Right cardiac atrium (tissue), 5 donors: Measurements from ENCODE around the gene KIFC1. TPM values are rescaled to one million over a fixed set of nuclear protein-coding genes. Genes with fewer than 3 reads are reported as not detected.
"Not testable (repeated sequence)": the region's sequence is repeated elsewhere in the genome, so short reads cannot be mapped to it uniquely, and the experiment has no call there.

ENCODE experiments used
- ATAC-seq, 2 donors: fragments of 200-7000 bp; cut with Tn5 transposase; one replicate each; pipeline versions ENCODE4 v1.8.0 to v1.9.1; 2020; ENCODE audit warnings: moderate library complexity in 2 of 2, mild to moderate bottlenecking in 1 of 2
- DNase-seq, 3 donors: peaks; one replicate each; pipeline ENCODE4 v3.0.0-alpha.2; 2020
- H3K27ac ChIP-seq: one replicate; pipeline ENCODE4 v1.5.1; 2013; ENCODE audit warnings: mild to moderate bottlenecking, low read length, control low read depth, moderate library complexity
- H3K27me3 ChIP-seq: one replicate; pipeline ENCODE4 v1.6.1; 2013; ENCODE audit not compliant: control insufficient read depth, insufficient read depth
- H3K4me1 ChIP-seq: one replicate; pipeline ENCODE4 v1.6.1; 2013; ENCODE audit warnings: low read length; ENCODE audit not compliant: control insufficient read depth, insufficient read depth
- H3K4me3 ChIP-seq: one replicate; pipeline ENCODE4 v1.5.1; 2013; ENCODE audit warnings: low read length, control low read depth
- H3K9me3 ChIP-seq: one replicate; pipeline ENCODE4 v1.6.1; 2013; ENCODE audit warnings: low read length; ENCODE audit not compliant: control insufficient read depth
- WGBS: extraction: QIAGEN DNeasy Blood & Tissue Kit; methylation state at CpG from one replicate; pipeline ENCODE4 v1.1.7; 2013; 5-methylcytosine and 5-hydroxymethylcytosine counted together
- intact Hi-C, 4 donors: fragments of 100-400 bp; cut with DNase I; formaldehyde crosslinking; loops; one replicate each; pipeline versions ENCODE4 v1.11.0 to v1.14.0; 2022 to 2023
- polyA plus RNA-seq: library from polyadenylated mRNA; stranded (reverse); fragments of 200-250 nt; gene quantifications from one replicate; pipeline ENCODE4 v1.2.3, GENCODE V29; 2013
- total RNA-seq, 4 donors: library from RNA; stranded (reverse); fragmentation: NEBNext Ultra II Directional; extraction: Animal tissue kit (Norgen Biotek cat#: 25700); gene quantifications; one replicate each; pipeline ENCODE4 v1.2.1, GENCODE V29; 2021
- donor health status: healthy with polysubstance abuse.
- donor health status: DM: no; HTN: yes; CAD: no.
- donor health status: DM: no; HTN: no; CAD: no.
- donor health status: DM: no; HTN: yes; CAD: no; lungs with severe emphysema.
- donor health status: DM: yes; HTN: yes; CAD: no.

The KIFC1 gene
- total and polyA plus RNA-seq, 5 donors = 0.16 to 1.2 (median 0.88) TPM; not detected in 1

DNA sequence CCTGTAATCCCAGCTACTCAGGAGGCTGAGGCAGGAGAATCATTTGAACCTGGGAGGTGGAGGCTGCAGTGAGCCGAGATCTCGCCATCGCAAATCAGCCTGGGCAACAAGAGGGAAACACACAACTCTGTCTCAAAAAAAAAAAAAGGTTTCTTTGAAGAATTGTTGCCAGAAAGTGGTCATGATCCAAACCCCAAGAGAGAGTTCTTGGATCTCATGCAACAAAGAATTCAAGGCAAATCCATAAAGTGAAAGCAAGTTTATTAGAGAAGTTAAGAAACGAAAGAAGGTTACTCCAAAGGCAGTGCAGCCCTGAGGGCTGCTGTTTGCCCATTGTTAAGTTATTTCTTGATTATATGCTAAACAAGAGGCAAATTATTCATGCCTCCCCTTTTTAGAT, 14.5 kb upstream of the KIFC1 start:
- Histone ChIP-seq H3K4me1 (no peaks in the 10 kb centered on the region), H3K27ac (no peak overlapping the region), H3K27me3 (no peaks in the 10 kb centered on the region), H3K4me3 (no peak overlapping the region), H3K9me3 (no peaks in the 10 kb centered on the region)
- intact Hi-C loops = no loop called here
- no peak for DNase-seq
- ATAC-seq = no peak
- 59% methylated on average over 4 of the region's 4 CpGs for WGBS

DNA sequence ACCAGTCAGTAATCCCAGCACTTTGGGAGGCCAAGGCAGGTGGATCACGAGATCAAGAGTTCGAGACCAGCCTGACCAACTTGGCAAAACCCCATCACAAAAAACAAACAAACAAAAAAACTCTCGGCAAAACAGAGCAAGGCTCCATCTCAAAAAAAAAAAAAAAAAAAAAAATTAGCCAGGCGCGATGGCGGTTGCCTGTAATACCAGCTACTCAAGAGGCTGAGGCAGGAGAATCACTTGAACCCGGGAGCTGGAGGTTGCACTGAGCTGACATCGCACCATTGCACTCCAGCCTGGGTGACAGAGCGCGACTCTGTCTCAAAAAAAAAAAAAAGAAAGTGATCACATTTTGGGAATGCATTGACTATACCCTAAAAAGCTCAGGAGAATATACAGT, 12.4 kb upstream of the KIFC1 start:
- DNase-seq, ATAC-seq, H3K27me3 ChIP-seq, H3K4me1 ChIP-seq, H3K9me3 ChIP-seq, H3K4me3 ChIP-seq, intact Hi-C loops, H3K27ac ChIP-seq: not testable (repeated sequence)
- 93% methylated on average over 10 of the region's 10 CpGs for WGBS

DNA sequence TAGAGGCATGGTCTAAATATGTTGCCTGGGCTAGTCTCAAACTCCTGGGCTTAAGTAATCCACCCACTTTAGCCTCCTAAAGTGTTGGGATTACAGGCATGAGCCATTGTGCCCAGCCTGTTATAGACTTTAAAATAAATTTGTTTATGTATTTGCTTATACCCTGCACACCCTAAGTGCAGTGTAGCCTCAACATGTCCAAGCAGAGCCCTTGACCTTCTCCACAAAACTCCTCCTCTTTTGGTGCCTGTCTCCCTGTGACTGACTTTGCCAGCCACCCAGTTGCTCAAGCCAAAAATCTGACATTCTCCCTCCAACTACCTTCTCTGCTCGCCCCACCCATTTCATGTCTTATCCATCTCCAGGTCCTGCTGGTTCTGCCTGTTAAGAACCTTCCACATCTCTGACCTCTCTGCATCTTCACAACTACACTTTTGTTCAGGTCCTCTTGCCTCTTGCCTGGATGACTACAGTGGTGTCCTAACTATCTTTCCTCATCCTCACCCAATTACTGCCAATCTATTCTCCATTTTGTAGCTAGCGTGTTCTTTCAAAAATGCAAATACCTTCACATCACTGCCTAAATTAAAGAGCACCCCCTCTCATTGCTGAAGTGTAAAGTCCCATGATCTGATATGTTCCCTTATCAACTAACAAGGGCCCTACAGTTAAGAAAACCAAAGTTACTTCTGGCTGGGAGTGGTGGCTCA, 11.2 kb upstream of the KIFC1 start:
- ATAC-seq (no peak), DNase-seq (no peak)
- Histone ChIP-seq H3K27me3 (no peaks in the 10 kb centered on the region), H3K9me3 (no peaks in the 10 kb centered on the region), H3K27ac (no peak overlapping the region), H3K4me3 (no peak overlapping the region), H3K4me1 (no peaks in the 10 kb centered on the region)
- 91% methylated on average over 2 of the region's 2 CpGs for WGBS
- intact Hi-C loops = no loop called here

DNA sequence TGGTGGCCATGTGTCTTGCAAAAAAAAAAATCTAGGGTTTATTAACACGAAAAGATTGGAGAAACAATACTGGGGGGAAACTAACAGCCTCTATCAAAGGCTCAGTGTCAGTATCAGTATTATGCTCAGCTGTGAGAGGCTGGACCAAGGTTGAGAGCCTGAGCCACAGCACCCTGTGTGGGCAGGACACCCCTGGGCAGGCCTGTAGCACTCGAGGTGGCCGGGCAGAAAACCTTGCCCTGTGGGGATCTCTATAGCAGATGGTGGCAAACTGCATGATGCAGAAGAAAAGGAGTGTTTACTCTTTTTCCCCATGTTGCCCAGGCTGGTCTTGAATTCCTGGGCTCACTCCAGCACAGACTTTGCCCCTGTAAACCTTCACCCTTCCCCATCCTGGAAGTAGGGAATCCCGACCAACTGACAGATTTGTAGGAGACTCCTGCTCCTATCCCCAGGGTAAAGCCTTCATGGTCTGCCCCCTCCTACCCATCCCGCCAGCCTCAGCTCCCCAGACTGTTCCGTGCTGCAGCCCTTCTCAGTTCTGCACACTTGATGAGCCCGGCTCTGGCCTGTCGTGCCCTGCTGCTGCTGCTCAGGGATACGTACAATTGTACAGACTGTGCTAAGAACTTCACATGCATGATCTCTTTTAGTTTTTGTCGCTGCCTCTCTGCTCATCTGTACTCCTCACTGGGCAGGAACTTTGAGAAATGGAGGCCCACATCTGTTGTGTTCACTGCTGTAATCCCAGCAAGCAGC, 8.0 kb upstream of the KIFC1 start:
- Histone ChIP-seq H3K4me3 (no peak overlapping the region), H3K9me3 (no peaks in the 10 kb centered on the region), H3K27ac (no peak overlapping the region), H3K4me1 (no peaks in the 10 kb centered on the region), H3K27me3 (no peaks in the 10 kb centered on the region)
- no peak for DNase-seq
- WGBS = 71% methylated on average over 10 of the region's 10 CpGs
- ATAC-seq = no peak
- intact Hi-C loops = no loop called here

DNA sequence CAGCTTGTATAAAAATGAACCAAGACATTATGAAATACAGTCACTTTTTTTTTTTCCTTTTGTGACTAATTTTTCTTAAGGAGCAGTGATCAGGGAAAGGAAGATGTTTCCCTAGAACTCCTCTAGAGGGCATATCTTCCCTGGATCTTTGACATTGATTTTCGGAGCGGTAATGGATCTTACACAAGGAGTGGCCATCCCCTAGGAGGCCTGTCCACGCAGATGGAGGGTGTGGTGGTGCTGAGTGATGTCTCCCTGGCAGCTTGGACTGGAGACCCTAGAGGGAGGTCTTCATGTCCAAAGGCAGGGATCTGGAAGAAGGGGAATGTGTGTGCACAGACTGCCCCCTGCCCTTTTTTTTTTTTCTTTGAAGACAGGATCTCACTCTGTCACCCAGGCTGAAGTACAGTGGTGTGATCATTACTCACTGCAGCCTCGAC, 7.0 kb upstream of the KIFC1 start:
- no peak overlapping the region for H3K4me3 ChIP-seq
- ATAC-seq (peak; percentile 46 to 57), DNase-seq (no peak)
- WGBS = 28% methylated on average over 4 of the region's 4 CpGs
- intact Hi-C loops = no loop called here
- no peaks in the 10 kb centered on the region for H3K9me3 ChIP-seq
- H3K4me1 ChIP-seq = no peaks in the 10 kb centered on the region
- H3K27ac ChIP-seq = no peak overlapping the region
- no peaks in the 10 kb centered on the region for H3K27me3 ChIP-seq

DNA sequence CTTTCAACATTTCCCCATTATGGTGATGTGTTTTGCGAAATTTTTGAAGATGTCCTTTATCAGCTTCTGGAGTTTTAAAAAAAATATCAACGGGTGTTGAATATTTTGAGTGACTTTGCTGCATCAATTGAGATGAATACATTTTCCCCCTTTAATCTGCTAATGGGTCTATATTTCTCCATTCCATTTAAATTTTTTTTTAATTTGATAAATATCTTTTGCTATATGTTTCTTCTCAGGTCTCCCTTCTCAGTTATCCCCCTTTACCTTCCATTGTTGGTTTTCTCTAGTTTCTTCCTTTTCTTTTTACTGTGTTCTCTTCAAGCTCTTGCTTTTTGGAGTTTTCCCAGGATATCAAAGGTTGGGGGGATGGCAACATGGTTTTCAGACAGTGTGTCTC, 1.4 kb upstream of the KIFC1 start:
- 84% methylated on average over 2 of the region's 2 CpGs for WGBS
- H3K4me3 ChIP-seq = no peak overlapping the region
- no peaks in the 10 kb centered on the region for H3K27me3 ChIP-seq
- no peaks in the 10 kb centered on the region for H3K9me3 ChIP-seq
- DNase-seq (no peak), ATAC-seq (no peak)
- no peak overlapping the region for H3K27ac ChIP-seq
- intact Hi-C loops = no loop called here
- H3K4me1 ChIP-seq = no peaks in the 10 kb centered on the region

DNA sequence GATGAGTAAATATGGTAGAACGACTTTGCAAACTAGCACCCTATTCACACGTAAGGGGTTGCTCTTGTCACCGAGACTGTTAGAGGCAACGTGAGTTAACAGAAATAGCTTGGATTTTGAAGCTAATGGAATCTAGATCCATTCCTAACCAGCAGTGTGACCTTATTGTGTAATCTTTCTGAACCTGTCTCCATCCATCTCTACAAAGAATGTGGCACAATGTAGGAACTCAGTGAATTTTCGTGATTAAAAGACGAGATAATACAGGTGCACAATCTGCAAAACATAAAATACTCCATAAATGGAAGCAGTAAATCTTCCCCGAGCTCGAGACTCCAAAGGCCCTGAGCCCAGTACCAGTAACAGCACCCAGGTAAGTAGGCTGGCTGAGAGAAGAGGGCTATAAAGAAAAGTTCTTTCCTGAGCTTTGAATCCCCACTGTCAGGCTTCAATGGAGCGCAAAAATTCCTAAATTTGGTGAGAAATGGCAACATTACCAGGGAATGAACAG, 801 bp upstream of the KIFC1 start:
- Histone ChIP-seq H3K4me1 (no peaks in the 10 kb centered on the region), H3K9me3 (no peaks in the 10 kb centered on the region), H3K27ac (peak overlapping the region; percentile 89), H3K27me3 (no peaks in the 10 kb centered on the region), H3K4me3 (no peak overlapping the region)
- intact Hi-C loops = no loop called here
- DNase-seq (no peak), ATAC-seq (no peak)
- 80% methylated on average over 9 of the region's 9 CpGs for WGBS

DNA sequence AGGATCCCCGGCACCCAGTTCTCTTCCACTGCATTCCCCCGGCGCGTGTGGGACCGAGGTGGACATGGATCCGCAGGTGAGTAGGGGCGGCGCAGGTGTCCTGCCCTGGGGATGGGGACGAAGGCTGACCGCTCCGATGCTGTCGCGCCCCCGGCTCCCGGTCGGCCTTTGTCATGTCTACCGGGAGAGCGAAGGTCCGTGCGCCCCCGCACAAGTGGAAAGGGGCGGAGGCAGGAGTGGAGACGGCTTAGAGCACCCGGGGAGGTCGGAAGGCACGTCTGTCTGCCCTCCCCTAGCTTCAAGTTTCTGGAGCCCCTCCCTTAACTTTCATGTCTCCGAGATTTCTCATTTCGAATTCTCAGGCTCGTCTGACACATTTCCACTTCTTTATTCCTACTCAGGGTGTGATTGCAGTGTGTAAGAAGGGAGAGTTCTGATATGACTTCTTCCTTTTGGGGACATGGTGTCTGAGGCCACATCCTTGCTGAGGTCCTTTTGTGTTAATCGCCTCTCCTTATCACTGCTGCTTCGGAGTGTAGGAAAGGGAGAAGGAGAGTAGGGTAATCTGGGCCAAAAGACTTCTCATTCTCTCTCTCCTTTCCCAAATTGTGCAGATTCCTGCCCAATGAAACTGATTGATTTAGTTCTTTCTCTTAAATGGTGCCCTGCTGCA, 435 bp downstream of the KIFC1 start:
- no peaks in the 10 kb centered on the region for H3K4me1 ChIP-seq
- no peaks in the 10 kb centered on the region for H3K9me3 ChIP-seq
- intact Hi-C loops = no loop called here
- peak overlapping the region; percentile 4 for H3K4me3 ChIP-seq
- H3K27ac ChIP-seq = no peak overlapping the region
- no peaks in the 10 kb centered on the region for H3K27me3 ChIP-seq
- no peak for DNase-seq
- under 1% methylated on average over 31 of the region's 31 CpGs for WGBS
- ATAC-seq = no peak

DNA sequence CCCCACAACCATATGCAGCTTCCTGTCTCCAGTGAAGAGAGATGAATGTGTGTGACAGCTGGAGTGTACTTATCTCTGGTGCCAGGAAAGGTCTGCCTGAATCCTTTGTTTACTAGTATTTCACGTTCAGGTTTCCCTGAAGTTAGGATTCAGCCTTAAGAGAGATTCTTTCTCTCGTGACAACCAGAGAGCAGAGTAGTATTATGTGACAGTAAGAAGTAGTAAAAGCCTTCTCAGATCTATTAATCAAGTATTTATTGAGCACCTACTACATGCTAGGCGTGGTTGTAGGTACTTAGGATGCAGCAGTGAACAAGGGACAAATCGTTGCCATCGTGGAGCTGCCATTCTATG, 949 bp downstream of the KIFC1 start:
- H3K27me3 ChIP-seq = no peaks in the 10 kb centered on the region
- WGBS = 42% methylated on average over 5 of the region's 5 CpGs
- intact Hi-C loops = no loop called here
- no peak for ATAC-seq
- no peaks in the 10 kb centered on the region for H3K9me3 ChIP-seq
- DNase-seq = no peak
- H3K4me1 ChIP-seq = no peaks in the 10 kb centered on the region
- H3K27ac ChIP-seq = no peak overlapping the region
- no peak overlapping the region for H3K4me3 ChIP-seq

DNA sequence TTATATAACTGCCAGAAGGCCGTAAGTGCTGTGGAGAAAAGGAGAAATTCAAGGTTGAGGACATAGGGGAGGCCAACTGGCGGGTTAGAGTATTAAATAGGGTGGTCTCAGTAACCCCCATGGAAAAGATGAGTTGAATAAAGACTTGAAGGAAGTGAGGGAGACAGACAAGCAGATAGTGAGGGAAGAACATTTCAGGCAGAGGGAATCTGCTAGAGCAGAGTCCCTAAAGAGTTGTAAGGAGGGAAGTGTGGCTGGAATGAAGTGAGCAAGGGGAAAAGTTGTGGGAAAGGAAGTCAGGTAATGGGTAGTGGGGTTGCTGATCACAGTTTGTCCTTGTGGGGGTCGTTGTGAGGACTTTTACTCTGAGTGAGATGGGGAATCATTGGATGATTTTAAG, 1.4 kb downstream of the KIFC1 start:
- intact Hi-C loops = no loop called here

DNA sequence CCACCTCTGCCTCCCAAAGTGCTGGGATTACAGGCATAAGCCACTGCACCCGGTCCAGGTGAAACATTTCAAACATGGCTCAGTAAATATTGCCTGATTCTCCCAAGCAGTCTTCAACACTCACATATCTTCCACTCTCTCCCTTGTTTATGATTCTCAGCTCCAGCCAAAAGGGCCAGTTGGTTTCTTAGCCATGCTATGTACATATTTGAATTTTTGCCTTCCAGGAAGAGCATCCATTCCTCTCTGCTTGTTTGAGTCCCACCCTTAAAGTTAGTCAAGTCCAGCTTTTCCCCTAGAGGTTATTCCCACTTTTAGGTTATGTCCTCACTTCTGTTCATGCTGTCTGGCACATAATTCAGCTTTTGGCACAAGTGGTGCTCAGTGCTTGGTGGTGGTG, 5.9 kb downstream of the KIFC1 start:
- no peak for DNase-seq
- intact Hi-C loops = no loop called here
- H3K27me3 ChIP-seq = no peaks in the 10 kb centered on the region
- H3K27ac ChIP-seq = no peak overlapping the region
- H3K9me3 ChIP-seq = no peaks in the 10 kb centered on the region
- no peaks in the 10 kb centered on the region for H3K4me1 ChIP-seq
- no peak for ATAC-seq
- no peak overlapping the region for H3K4me3 ChIP-seq
- 94% methylated on average over 1 of the region's 1 CpG for WGBS

More for the DNA sequence above, 1.4 kb downstream of the KIFC1 start:
- ATAC-seq = no peak
- H3K27me3 ChIP-seq = no peaks in the 10 kb centered on the region
- WGBS = 62% methylated on average over 3 of the region's 3 CpGs
- no peaks in the 10 kb centered on the region for H3K4me1 ChIP-seq
- H3K4me3 ChIP-seq = no peak overlapping the region
- no peak for DNase-seq
- no peak overlapping the region for H3K27ac ChIP-seq
- H3K9me3 ChIP-seq = no peaks in the 10 kb centered on the region
